ENCODE results near the gene AKAIN1.

AKAIN1 gene, protein sequence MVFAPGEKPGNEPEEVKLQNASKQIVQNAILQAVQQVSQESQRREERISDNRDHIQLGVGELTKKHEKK

GRCh38 chr18:5197032-5197434 lies at the start of gene AKAIN1:
Gene AKAIN1 (minus strand): TSS chr18:5197257. CDS start chr18:5197053, 204 bp downstream.
- in situ Hi-C loops (cut with HindIII; ENCODE audit: low sequenced_read_pairs) = no loop called here

- in situ Hi-C loops (cut with HindIII; ENCODE audit: low sequenced_read_pairs) = no loop called here
These were observed 47.9 kb upstream of the AKAIN1 start for GRCh38 chr18:5244941-5245340.

- in situ Hi-C loops (cut with HindIII; ENCODE audit: low sequenced_read_pairs) = no loop called here
These were observed 42.4 kb upstream of the AKAIN1 start for GRCh38 chr18:5239447-5239846.

DNA sequence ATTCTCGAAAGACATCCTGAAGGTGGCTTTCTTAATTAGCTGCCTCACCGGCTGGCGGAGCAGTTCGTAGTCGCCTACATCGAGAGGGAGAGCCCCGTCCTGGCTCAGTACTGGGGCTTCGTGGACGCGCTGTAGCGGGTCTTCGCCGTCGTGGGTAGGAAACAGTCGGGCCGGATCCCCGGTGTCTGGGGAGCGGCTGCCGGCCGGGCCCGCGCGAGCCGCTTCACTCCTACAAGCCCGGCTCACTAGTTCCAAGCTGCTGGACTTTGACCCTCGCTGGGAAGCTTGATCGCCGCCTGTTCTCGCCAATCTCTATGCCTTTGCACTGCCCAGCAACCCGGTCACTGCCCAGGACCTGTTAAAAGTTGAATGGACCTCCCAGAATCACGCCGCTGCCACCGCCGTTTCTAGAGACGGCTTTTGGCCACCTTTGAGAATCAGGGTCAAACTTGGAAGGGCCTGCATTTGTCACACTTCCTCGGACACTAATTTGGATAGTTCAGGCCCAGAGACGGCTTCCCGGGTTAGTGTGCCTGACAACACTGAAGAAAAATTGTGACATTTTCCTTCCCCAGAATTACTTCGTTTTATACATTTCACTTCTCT lies 41.4 kb upstream of the AKAIN1 start:
- in situ Hi-C loops (cut with HindIII; ENCODE audit: low sequenced_read_pairs) = no loop called here

DNA sequence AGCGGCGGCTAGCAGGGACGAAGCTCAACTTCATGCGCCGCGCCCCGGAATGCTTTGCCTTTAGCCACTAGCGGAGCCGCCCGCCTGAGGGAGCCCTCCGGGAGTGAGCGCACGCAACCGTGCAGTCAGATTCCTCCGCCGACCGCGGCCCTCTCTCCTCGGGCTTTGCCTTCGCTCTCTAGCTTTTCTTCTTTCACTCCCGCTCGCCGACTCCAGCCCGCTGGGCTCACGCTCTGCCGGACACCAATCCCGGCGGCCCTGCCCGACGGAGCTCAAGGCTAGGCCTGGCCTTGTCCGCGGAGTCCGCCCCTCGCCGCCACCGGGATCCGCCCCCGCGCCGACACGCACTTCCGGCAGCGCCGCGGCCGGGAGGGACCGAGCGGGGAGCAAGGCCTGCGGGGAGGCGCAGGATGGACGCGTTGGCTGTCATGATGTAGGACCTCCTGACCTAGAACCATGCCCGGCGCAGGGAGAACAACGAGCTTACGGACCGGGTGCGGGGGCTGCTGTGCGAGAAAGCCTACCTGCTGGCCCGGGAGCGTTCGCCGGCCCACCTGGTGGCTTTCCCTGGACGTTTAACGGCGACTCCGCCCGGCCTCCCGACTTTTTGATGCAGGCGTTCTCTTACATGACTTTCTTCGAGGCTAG lies 40.8 kb upstream of the AKAIN1 start:
- in situ Hi-C loops (cut with HindIII; ENCODE audit: low sequenced_read_pairs) = no loop called here

GRCh38 chr18:5237083-5237722 lies 40.1 kb upstream of the AKAIN1 start:
- in situ Hi-C loops (cut with HindIII; ENCODE audit: low sequenced_read_pairs) = no loop called here

DNA sequence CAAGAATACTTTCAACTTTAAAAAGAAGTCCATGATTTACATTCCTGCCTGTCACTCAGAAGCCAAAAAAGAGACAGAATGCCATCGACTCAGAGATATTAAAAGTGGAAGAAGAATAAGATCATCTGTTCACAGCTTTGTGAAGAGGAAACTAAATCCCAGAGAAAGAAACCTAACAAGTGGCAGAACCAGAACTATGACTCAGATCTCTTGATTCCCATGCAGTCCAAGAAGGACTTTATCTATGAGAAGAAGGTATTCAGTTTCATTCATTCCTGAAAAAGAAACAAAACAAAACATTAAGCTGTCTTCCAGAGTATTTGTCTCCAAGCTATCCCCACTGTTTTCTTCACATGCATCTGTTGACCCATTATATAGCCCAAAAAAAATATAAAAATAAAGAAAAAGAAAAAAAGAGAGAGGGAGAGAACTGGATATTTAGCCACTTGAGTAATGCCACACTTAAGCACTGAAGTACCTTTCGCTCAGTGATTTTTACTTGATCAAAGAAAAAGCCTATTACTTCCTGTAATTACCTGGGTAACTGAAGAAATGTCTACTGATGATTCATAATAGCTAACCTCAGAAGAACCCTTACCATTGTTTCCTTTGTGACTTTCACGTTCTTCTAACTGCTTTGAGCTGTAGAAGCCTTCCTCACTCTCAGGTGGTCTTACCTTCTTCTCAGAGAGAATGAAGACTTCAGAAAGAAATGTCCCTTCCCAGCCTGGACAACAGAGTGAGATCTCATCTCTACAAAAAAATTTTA lies 17.7 kb upstream of the AKAIN1 start:
- in situ Hi-C loops (cut with HindIII; ENCODE audit: low sequenced_read_pairs) = no loop called here

DNA sequence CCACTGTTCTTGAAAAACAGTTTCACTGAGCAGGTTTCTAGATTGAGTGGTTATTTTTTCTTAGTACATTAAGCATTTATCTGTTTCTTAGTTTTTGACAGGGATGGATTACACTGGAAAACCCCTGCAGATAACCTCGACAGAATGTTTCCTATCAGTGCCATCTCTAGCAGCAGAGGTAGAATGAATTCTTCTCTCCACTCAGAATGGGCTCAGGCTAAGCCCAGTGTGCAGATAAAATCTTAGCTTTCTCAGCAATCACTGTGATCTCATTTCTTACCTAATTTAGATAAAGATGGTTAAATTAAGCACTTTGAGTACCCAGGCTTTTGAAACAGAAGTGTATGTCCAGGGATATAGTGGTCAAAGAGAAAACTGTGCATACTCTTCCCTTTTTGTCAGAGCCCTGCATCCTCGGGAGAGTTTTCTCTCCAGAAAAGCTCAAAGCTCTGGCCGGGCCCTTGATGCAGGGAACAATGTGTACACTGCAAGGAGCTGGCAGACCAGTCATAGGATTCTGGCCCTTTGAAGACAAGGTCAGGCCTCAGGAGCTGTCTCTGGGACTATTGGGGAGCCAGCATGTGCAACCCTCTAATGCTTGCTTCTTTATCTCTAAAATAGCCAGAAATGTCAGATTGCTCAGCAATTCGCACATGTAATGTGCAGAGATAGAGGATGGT lies 10.6 kb upstream of the AKAIN1 start:
- in situ Hi-C loops (cut with HindIII; ENCODE audit: low sequenced_read_pairs) = no loop called here

- in situ Hi-C loops (cut with HindIII; ENCODE audit: low sequenced_read_pairs) = no loop called here
These were observed 1.3 kb upstream of the AKAIN1 start for GRCh38 chr18:5198311-5198710.

DNA sequence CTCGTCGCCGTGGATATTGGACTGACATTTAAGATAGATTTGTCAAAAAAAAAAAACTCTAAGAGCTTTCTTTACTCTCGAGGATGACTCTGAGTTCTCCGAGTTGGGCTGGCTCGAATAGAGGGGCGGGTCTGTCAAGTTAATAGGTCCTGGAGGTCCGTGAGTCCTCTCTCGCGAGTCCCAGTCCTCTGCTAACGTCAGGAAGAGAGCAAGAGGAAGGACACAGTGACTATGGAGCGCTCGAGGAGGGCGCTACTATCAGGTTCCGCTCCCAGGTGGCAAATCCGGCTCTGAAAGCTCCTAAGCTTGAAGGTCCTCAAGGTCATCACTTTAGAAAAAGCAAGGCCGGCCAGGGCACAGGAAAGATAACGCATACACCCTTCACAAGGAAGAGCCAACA lies 404 bp upstream of the AKAIN1 start:
- in situ Hi-C loops (cut with HindIII; ENCODE audit: low sequenced_read_pairs) = no loop called here

- in situ Hi-C loops (cut with HindIII; ENCODE audit: low sequenced_read_pairs) = no loop called here
These were observed 615 bp downstream of the AKAIN1 start for GRCh38 chr18:5196253-5197031.

DNA sequence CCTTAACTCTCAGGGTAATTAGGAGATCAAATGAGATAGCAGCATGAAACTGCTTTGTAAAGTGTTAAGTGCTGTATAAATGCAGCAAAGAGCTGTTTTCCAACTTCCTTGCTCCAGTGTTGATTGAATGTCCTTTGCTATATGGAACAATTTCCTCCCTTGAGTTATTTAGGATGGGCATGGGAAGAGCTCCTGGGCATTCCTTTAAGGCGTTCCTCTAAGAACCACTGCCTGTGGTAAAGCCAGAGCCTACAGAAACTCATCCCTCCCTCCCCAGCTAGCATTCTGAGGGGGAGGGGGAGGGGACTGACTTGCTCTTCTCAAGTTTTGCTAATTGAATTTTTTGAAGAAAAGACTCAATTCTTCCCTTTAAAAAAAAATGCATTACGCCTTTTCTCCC lies 1.4 kb downstream of the AKAIN1 start:
- in situ Hi-C loops (cut with HindIII; ENCODE audit: low sequenced_read_pairs) = no loop called here

DNA sequence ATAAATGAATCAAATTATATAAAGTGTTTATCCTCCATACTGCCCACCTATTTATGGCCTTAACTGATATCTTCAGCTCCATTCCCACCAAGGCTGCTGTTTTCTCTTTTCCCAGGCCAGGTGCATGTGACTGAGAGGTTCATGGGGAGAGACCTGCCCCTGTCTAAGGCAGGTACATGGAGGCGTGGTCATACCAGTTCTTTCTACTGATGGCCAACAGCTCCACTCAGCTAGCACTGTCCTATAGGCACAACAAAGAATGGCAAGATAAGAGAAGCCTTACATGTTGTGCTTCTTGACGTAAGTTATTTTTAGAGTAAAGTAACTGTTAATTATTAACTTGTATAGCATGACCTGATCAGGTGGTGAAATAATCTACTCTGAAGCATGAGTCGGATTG lies 16.8 kb downstream of the AKAIN1 start:
- in situ Hi-C loops (cut with HindIII; ENCODE audit: low sequenced_read_pairs) = no loop called here

- in situ Hi-C loops (cut with HindIII; ENCODE audit: low sequenced_read_pairs) = no loop called here
These were observed 18.5 kb downstream of the AKAIN1 start for GRCh38 chr18:5178519-5178918.

- in situ Hi-C loops (cut with HindIII; ENCODE audit: low sequenced_read_pairs) = no loop called here
These were observed 21.7 kb downstream of the AKAIN1 start for GRCh38 chr18:5175378-5175777.

- in situ Hi-C loops (cut with HindIII; ENCODE audit: low sequenced_read_pairs) = no loop called here
These were observed 23.4 kb downstream of the AKAIN1 start for GRCh38 chr18:5173646-5174045.

DNA sequence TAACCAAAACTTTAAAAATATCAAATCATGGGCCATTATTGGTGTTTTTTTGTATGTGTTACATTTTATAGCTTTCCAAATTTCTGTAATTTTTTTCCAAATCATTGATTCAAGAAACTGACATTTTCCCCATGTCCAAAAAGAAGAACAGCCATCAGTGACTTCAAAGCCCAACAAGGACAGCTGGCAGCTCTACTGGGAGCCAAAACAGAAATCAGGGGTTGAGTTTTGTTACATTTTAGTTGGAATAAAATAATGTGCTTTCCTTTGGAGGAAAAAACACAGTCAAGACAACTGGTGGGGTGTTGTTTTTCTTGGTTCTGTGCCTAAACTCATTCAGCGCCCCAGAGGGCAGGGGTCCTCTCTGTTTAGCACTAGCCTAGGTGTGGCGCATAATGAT lies 23.8 kb downstream of the AKAIN1 start:
- in situ Hi-C loops (cut with HindIII; ENCODE audit: low sequenced_read_pairs) = no loop called here

- in situ Hi-C loops (cut with HindIII; ENCODE audit: low sequenced_read_pairs) = no loop called here
These were observed 29.2 kb downstream of the AKAIN1 start for GRCh38 chr18:5167831-5168230.

DNA sequence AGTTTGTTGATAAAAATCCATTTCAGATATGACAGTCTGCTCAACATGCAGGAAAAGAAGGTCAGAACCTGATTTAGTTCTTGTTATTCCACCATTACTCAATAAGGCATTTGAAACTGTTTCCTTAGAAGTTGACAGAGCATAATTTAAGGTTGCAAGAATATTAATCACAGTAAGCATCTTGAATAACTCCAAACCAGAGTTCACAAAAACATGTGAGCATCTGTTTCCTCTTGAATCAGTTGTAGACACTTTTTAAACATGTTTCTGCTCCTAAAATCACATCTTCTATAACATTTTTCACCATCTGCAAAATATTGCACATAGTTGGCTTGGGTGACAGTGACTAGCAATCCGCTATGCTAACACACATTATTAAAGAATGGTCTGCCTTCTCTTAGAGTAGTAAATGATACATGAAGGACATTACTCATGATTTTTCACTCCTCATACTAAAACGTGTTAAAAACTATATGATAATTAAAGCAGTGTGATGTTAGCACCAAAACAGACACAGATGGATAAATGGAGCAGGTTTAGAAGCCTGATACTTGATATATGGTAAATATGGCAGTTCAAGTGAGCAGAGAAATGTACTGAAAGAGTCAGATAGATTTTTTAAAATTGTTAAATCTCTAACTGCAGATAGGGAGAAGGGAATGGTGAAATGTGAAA lies 30.3 kb downstream of the AKAIN1 start:
- in situ Hi-C loops (cut with HindIII; ENCODE audit: low sequenced_read_pairs) = no loop called here

DNA sequence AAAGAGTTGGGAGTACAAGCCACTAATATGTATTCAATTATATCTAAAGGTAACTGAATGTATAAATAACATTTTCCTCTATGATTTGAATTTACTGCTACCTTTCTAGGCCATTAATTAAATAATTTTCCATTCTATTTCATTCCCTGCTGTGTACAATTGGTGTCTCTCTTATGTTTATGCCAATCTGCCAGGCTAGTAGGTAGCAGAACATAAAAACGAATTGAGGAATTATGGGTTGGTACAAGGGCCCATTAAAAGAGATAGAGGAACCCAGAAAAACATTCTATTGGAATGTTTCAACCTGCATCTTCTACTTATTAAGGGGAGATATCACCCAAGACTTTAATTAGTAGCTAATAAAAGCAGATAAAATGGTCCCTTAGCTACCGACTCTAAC lies 32.2 kb downstream of the AKAIN1 start:
- in situ Hi-C loops (cut with HindIII; ENCODE audit: low sequenced_read_pairs) = no loop called here
